SK-N-SH treated with all-trans-retinoic acid at 6 μM for 48 hours (cell line): ENCODE results near the gene CRYL1.

Experiments
- ATAC-seq: fragments of 200-7000 bp; cut with Tn5 transposase; 3 replicates; pipeline ENCODE4 v1.9.1; 2020; ENCODE audit warnings: mild to moderate bottlenecking, moderate library complexity
- ARNTL ChIP-seq: fragments of 450-650 bp; formaldehyde crosslinking; IDR thresholded peaks from 2 replicates; pipeline ENCODE4 v1.5.0; 2020; ENCODE audit warnings: low read depth, mild to moderate bottlenecking, moderate library complexity, borderline replicate concordance
- BACH2 ChIP-seq: fragments of 250-450 bp; sonication (Bioruptor Pico); IDR thresholded peaks from 2 replicates; pipeline ENCODE4 v1.9.0; 2021; ENCODE audit warnings: mild to moderate bottlenecking, borderline replicate concordance
- CREB5 ChIP-seq: fragments of 250-450 bp; sonication (Bioruptor Pico); IDR thresholded peaks from 2 replicates; pipeline ENCODE4 v1.5.1; 2020; ENCODE audit warnings: low read depth, mild to moderate bottlenecking, moderate library complexity
- CSDC2 ChIP-seq: fragments of 250-450 bp; sonication (Bioruptor Pico); IDR thresholded peaks from 2 replicates; pipeline ENCODE4 v1.5.0; 2020; ENCODE audit warnings: mild to moderate bottlenecking, moderate library complexity
- CSRNP3 ChIP-seq: fragments of 250-450 bp; sonication (Bioruptor Pico); IDR thresholded peaks from 2 replicates; pipeline ENCODE4 v1.5.1; 2021; ENCODE audit warnings: mild to moderate bottlenecking, moderate library complexity
- ESRRG ChIP-seq: fragments of 250-450 bp; sonication (Bioruptor Pico); IDR thresholded peaks from 2 replicates; pipeline ENCODE4 v1.6.1; 2021; ENCODE audit warnings: mild to moderate bottlenecking
- ISL1 ChIP-seq: fragments of 250-450 bp; sonication (Bioruptor Pico); IDR thresholded peaks from 2 replicates; pipeline ENCODE4 v2.1.2; 2022; ENCODE audit warnings: mild to moderate bottlenecking, moderate library complexity
- OSR1 ChIP-seq: fragments of 250-450 bp; sonication (Bioruptor Pico); IDR thresholded peaks from 2 replicates; pipeline ENCODE4 v1.8.0; 2022; ENCODE audit warnings: moderate library complexity, mild to moderate bottlenecking, inconsistent platforms
- PATZ1 ChIP-seq: fragments of 250-450 bp; sonication (Bioruptor Pico); IDR thresholded peaks from 2 replicates; pipeline ENCODE4 v1.8.0; 2020; ENCODE audit warnings: mild to moderate bottlenecking, moderate library complexity, borderline replicate concordance
- POU6F1 ChIP-seq: fragments of 250-450 bp; sonication (Bioruptor Pico); IDR thresholded peaks from 2 replicates; pipeline ENCODE4 v1.8.0; 2021; ENCODE audit warnings: low read depth, mild to moderate bottlenecking, moderate library complexity, borderline replicate concordance
- PPARA ChIP-seq: fragments of 250-450 bp; sonication (Bioruptor Pico); IDR thresholded peaks from 2 replicates; pipeline ENCODE4 v1.5.0; 2020; ENCODE audit warnings: mild to moderate bottlenecking, borderline replicate concordance
- RARB ChIP-seq: fragments of 250-450 bp; sonication (Bioruptor Pico); IDR thresholded peaks from 2 replicates; pipeline ENCODE4 v1.8.0; 2021; ENCODE audit warnings: mild to moderate bottlenecking, moderate library complexity
- SNAI2 ChIP-seq: fragments of 250-450 bp; sonication (Bioruptor Pico); IDR thresholded peaks from 2 replicates; pipeline ENCODE4 v1.5.0; 2020; ENCODE audit warnings: mild to moderate bottlenecking, moderate library complexity
- TCF4 ChIP-seq: fragments of 250-450 bp; sonication (Bioruptor Pico); IDR thresholded peaks from 2 replicates; pipeline ENCODE4 v1.8.0; 2021; ENCODE audit warnings: mild to moderate bottlenecking, moderate library complexity, borderline replicate concordance
- TSHZ2 ChIP-seq: fragments of 250-450 bp; sonication (Bioruptor Pico); IDR thresholded peaks from 2 replicates; pipeline ENCODE4 v1.5.0; 2020; ENCODE audit warnings: mild to moderate bottlenecking, moderate library complexity
- ZC3H10 ChIP-seq: fragments of 250-450 bp; sonication (Bioruptor Pico); IDR thresholded peaks from 2 replicates; pipeline ENCODE4 v1.5.1; 2021; ENCODE audit warnings: mild to moderate bottlenecking, moderate library complexity
- ZFP3 ChIP-seq: fragments of 250-450 bp; sonication (Bioruptor Pico); IDR thresholded peaks from 2 replicates; pipeline ENCODE4 v1.5.0; 2020; ENCODE audit warnings: mild to moderate bottlenecking, moderate library complexity
- ZNF565 ChIP-seq: fragments of 450-650 bp; formaldehyde crosslinking; conservative IDR thresholded peaks from 2 replicates; pipeline ENCODE4 v1.5.0; 2020; ENCODE audit warnings: low read depth, mild to moderate bottlenecking, moderate library complexity
- ZNF70 ChIP-seq: fragments of 450-650 bp; formaldehyde crosslinking; IDR thresholded peaks from 2 replicates; pipeline ENCODE4 v1.5.0; 2020; ENCODE audit warnings: mild to moderate bottlenecking, moderate library complexity

Gene CRYL1

GRCh38 chr13:20473888-20474287 lies 51.8 kb downstream of the CRYL1 start (continued):
- TF ChIP-seq CSRNP3 (CRISPR knock-in tag), result no peak
- TF ChIP-seq ZFP3 (CRISPR knock-in tag), result no peak

GRCh38 chr13:20473139-20473538 lies 52.5 kb downstream of the CRYL1 start:
- no peak for ATAC-seq
- TF ChIP-seq ARNTL (CRISPR knock-in tag) (no peak), ZFP3 (CRISPR knock-in tag) (no peak), ZNF70 (CRISPR knock-in tag) (no peak), ISL1 (CRISPR knock-in tag) (no peak), TCF4 (CRISPR knock-in tag) (no peak), PATZ1 (CRISPR knock-in tag) (no peak), SNAI2 (CRISPR knock-in tag) (no peak), OSR1 (CRISPR knock-in tag) (no peak), ZNF565 (CRISPR knock-in tag) (no peak), TSHZ2 (CRISPR knock-in tag) (no peak), CREB5 (no peak), CSRNP3 (CRISPR knock-in tag) (no peak), POU6F1 (CRISPR knock-in tag) (no peak), CSDC2 (CRISPR knock-in tag) (no peak), ESRRG (no peak), BACH2 (CRISPR knock-in tag) (no peak), RARB (no peak), ZC3H10 (CRISPR knock-in tag) (no peak), PPARA (no peak)
- TF ChIP-seq, all 23 proteins: peak for 0

GRCh38 chr13:20472531-20472930 lies 53.1 kb downstream of the CRYL1 start:
- TF ChIP-seq ISL1 (CRISPR knock-in tag), result no peak
- no peak for TF ChIP-seq OSR1 (CRISPR knock-in tag)
- TF ChIP-seq POU6F1 (CRISPR knock-in tag), result no peak
- TF ChIP-seq, all 23 proteins: peak for 0
- ATAC-seq, result no peak
